ENCODE results near the gene KSR2.

DNA sequence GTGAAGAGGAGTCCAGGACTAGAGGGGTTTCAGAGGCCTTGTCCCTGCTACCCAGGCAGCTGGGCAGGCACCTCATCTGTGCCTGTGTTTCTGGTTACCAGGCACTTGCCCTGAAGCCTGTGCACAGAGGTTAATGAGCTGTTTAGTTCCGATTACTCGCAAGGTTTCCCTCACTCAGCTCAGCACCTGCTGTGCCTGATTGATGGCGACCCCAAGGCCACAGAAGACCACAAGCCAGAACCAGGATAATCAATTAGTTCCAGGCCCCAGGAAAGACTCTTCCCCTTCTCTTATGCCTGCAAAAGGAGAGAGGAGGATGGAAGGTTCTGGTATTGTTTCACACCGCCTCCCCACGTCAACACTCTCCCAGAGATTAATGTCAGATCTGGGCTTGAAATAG lies 518.6 kb downstream of the KSR2 start:
- TF ChIP-seq, protein P1, sequence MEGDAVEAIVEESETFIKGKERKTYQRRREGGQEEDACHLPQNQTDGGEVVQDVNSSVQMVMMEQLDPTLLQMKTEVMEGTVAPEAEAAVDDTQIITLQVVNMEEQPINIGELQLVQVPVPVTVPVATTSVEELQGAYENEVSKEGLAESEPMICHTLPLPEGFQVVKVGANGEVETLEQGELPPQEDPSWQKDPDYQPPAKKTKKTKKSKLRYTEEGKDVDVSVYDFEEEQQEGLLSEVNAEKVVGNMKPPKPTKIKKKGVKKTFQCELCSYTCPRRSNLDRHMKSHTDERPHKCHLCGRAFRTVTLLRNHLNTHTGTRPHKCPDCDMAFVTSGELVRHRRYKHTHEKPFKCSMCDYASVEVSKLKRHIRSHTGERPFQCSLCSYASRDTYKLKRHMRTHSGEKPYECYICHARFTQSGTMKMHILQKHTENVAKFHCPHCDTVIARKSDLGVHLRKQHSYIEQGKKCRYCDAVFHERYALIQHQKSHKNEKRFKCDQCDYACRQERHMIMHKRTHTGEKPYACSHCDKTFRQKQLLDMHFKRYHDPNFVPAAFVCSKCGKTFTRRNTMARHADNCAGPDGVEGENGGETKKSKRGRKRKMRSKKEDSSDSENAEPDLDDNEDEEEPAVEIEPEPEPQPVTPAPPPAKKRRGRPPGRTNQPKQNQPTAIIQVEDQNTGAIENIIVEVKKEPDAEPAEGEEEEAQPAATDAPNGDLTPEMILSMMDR (IDR thresholded peaks at IDR 0.05): no peak
- no peak for TF ChIP-seq POLR2AphosphoS5 (IDR thresholded peaks at IDR 0.05)
- TF ChIP-seq POLR2A (IDR thresholded peaks at IDR 0.05): no peak
